Karpas-422 (cell line): ENCODE results near the gene GPS1. TPM values are rescaled to one million over a fixed set of nuclear protein-coding genes. Genes with fewer than 3 reads are reported as not detected.
A peak's percentile ranks its signal among the peaks of the same experiment; 100 is the strongest.

Experiments
- DNase-seq: peaks from one replicate; pipeline ENCODE4 v3.0.0-alpha.2; 2015
- H2AFZ ChIP-seq: fragments of 200-600 bp; sonication (generic); 2 replicates; pipeline ENCODE4 v1.6.1; 2014; ENCODE audit warnings: antibody characterized with exemption, low read length, mixed read lengths
- H3K27ac ChIP-seq: fragments of 200-600 bp; sonication (generic); 2 replicates; pipeline ENCODE4 v1.5.1; 2014; ENCODE audit warnings: mild to moderate bottlenecking, low read length, moderate library complexity
- H3K27me3 ChIP-seq: fragments of 200-600 bp; sonication (generic); 2 replicates; pipeline ENCODE4 v1.6.1; 2014; ENCODE audit warnings: low read length, mixed read lengths
- H3K36me3 ChIP-seq: fragments of 200-600 bp; sonication (generic); 2 replicates; pipeline ENCODE4 v1.6.1; 2014; ENCODE audit warnings: low read length, mixed read lengths; ENCODE audit not compliant: insufficient read depth
- H3K4me1 ChIP-seq: fragments of 200-600 bp; sonication (generic); 2 replicates; pipeline ENCODE4 v1.6.1; 2014; ENCODE audit warnings: mild to moderate bottlenecking, low read length, mixed read lengths
- H3K4me2 ChIP-seq: fragments of 200-600 bp; sonication (generic); 2 replicates; pipeline ENCODE4 v1.6.1; 2014; ENCODE audit warnings: low read length, low read depth, mild to moderate bottlenecking; ENCODE audit not compliant: poor library complexity, severe bottlenecking
- H3K4me3 ChIP-seq: fragments of 200-600 bp; sonication (generic); 2 replicates; pipeline ENCODE4 v1.5.1; 2014; ENCODE audit warnings: mild to moderate bottlenecking, antibody characterized with exemption, low read length, mixed read lengths
- H3K79me2 ChIP-seq: fragments of 200-600 bp; sonication (generic); 2 replicates; pipeline ENCODE4 v1.6.1; 2014; ENCODE audit warnings: mild to moderate bottlenecking, low read length, mixed read lengths
- H3K9ac ChIP-seq: fragments of 200-600 bp; sonication (generic); 2 replicates; pipeline ENCODE4 v1.6.0; 2014; ENCODE audit warnings: low read length
- H3K9me2 ChIP-seq: fragments of 200-600 bp; sonication (generic), shearing (Covaris generic); replicated peaks from 2 replicates; pipeline ENCODE4 v1.6.0; 2014; ENCODE audit warnings: mild to moderate bottlenecking, low read length, moderate library complexity; ENCODE audit not compliant: insufficient read depth
- H3K9me3 ChIP-seq: fragments of 300-700, 200-600 bp; sonication (generic); 2 replicates; pipeline ENCODE4 v1.6.1; 2014; ENCODE audit warnings: low read length, mixed read lengths
- H4K20me1 ChIP-seq: fragments of 200-600 bp; sonication (generic); 2 replicates; pipeline ENCODE4 v1.6.1; 2014; ENCODE audit warnings: mild to moderate bottlenecking, antibody characterized with exemption, low read length, low read depth; ENCODE audit not compliant: insufficient read depth
- total RNA-seq: library from RNA; depleted of rRNA; stranded (reverse); fragments of >200 nt; shearing (Covaris generic); gene quantifications from 2 replicates; pipeline ENCODE4 v1.2.3, GENCODE V29; 2014; ENCODE audit warnings: low replicate concordance

GPS1 gene
- total RNA-seq, 1 experiment from 2014 or later = 57.1 TPM

DNA sequence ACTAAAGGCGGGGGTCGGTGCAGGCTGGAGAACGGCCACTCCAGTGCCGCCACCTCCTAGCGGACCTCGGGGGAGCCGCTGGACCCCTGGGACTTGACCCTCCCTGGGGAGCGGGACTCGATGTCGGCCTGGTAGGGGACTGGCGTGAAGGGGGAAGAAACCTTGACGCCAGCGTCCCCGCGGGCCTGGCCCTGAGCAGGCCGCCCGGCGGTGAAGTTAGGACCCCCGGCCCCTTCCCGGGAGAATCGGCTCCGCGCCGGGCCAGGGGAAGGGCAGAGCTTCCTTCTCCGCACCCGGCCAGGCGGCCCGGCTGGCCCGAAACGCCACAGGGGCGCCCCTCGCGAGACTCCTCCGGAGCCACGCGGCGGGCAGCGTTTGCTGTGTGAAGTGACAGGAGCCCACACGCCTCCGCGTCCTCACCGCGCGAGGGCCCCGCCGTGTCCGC is 13.5 kb downstream of the GPS1 start:
- H3K27me3 ChIP-seq = no peaks in the 10 kb centered on the region
- no peaks in the 10 kb centered on the region for H3K36me3 ChIP-seq
- H3K4me3 ChIP-seq = peak overlapping the region; percentile 90
- peaks cover 20% of the 10 kb centered on the region for H3K4me1 ChIP-seq
- peak; percentile 63 for DNase-seq
- H3K9me3 ChIP-seq = no peaks in the 10 kb centered on the region
- peaks cover 12% of the 10 kb centered on the region; the same call in 1 of the 2 replicates for H4K20me1 ChIP-seq
- peak overlapping the region; percentile 61; the same call in 1 of the 2 replicates for H3K27ac ChIP-seq
- H3K9ac ChIP-seq = peak overlapping the region; percentile 99
- H3K9me2 ChIP-seq = no peaks in the 10 kb centered on the region
- peaks cover 29% of the 10 kb centered on the region for H3K79me2 ChIP-seq
- H2AFZ ChIP-seq = no peak overlapping the region
- H3K4me2 ChIP-seq = peak overlapping the region; percentile 94

DNA sequence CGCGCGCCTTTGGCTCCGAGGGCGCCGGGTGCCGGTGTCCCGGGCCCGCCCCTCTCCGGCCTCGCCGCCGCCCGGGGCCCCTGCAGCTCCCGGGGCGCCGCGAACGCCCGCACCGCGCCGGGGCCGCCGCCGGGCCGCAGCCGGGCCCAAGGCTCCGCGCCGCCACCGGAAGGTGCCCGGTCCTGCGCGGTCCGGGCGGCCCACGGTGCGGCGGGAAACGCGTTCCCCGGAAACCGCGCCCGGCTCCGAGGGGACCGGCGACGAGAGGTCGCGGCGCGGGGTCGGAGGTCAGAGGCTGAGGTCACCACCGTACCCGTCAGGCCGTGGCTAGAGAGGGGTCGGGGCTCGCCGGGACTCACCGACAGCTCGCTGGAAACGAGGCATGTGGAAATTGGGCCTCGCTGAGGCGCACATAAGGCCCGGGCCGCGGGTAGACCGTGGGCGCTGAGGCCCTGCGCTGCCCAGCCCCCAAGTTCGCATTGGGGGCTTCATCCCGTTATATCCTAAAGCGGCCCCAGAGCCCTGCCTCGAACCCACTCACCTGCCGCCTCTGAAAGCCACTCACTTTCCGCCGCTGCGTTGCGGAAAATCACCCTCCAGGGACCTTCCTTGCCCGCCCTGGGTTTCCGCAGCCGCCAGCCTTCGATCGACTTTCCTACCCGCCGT is 14.1 kb downstream of the GPS1 start, which contains the start of gene DUS1L:
TSS of gene DUS1L (minus strand) at position 167 of the 666 bp plus-strand sequence. CDS start 745 bp downstream, outside the sequence.
- Histone ChIP-seq H3K4me2 (peak within 1 kb of the TSS; percentile 94), H3K36me3 (no peaks in the 10 kb centered on the region), H3K4me1 (peaks cover 20% of the 10 kb centered on the region), H3K9me3 (no peaks in the 10 kb centered on the region), H3K9ac (peak within 1 kb of the TSS; percentile 99), H3K79me2 (peaks cover 29% of the 10 kb centered on the region), H3K4me3 (peak within 1 kb of the TSS; percentile 90), H3K27ac (peak within 1 kb of the TSS; percentile 61; the same call in 1 of the 2 replicates), H3K9me2 (no peaks in the 10 kb centered on the region), H4K20me1 (peaks cover 12% of the 10 kb centered on the region; the same call in 1 of the 2 replicates), H2AFZ (peak within 1 kb of the TSS; percentile 32; the same call in 1 of the 2 replicates), H3K27me3 (no peaks in the 10 kb centered on the region)
- DNase-seq = peak; percentile 88

DNA sequence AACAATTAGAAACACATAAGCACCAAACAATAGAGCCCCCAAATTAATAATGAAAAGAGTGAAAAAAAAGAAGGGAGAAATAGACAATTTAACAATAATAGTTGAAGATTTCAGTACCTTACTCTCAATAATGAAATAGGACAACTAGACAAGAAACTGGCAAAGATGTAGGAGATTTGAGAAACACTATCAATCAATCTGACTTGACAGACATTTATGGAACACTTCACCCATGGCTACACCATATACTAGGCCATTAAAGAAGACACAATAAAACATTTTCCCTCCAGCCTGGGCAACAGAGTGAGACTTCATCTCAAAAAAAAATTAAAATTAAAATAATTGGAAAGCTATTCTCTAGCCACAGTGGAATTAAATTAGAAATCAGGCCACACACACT is 18.9 kb downstream of the GPS1 start:
- Histone ChIP-seq H3K9me2 (no peaks in the 10 kb centered on the region), H3K27ac (no peak overlapping the region), H3K9me3 (no peaks in the 10 kb centered on the region), H3K4me2 (no peak overlapping the region), H3K79me2 (peaks cover 6% of the 10 kb centered on the region; the same call in 1 of the 2 replicates), H3K4me1 (peaks cover 8% of the 10 kb centered on the region), H3K9ac (no peak overlapping the region), H3K36me3 (no peaks in the 10 kb centered on the region), H2AFZ (no peak overlapping the region), H4K20me1 (0 out of 2 replicates have a peak, but pooled peaks cover 1% of the 10 kb centered on the region), H3K27me3 (no peaks in the 10 kb centered on the region), H3K4me3 (no peak overlapping the region)
- DNase-seq = no peak

DNA sequence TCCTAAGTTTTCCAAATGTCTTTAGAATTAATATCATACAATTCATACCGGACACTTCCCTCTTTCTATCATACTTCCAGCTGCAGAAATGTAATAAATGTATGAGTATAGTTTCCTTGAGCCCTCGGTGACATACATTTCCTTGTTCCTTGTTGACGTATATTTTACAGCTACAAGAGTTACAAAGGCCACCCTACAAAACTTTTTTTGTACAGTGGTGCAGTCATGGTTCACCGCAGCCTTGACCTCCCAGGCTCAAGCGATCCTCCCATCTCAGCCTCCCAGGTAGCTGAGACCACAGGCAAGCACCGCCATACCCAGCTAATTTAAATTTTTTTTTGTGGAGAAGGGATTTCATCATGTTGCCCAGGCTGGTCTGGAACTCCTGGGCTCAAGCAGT is 21.1 kb downstream of the GPS1 start:
- Histone ChIP-seq H3K27me3 (no peaks in the 10 kb centered on the region), H2AFZ (no peak overlapping the region), H3K9me2 (no peaks in the 10 kb centered on the region), H3K9ac (no peak overlapping the region), H4K20me1 (0 out of 2 replicates have a peak, but pooled peaks cover 7% of the 10 kb centered on the region), H3K4me1 (peaks cover 6% of the 10 kb centered on the region; the same call in 1 of the 2 replicates), H3K36me3 (no peaks in the 10 kb centered on the region), H3K4me3 (no peak overlapping the region), H3K79me2 (no peaks in the 10 kb centered on the region), H3K4me2 (no peak overlapping the region), H3K9me3 (no peaks in the 10 kb centered on the region), H3K27ac (no peak overlapping the region)
- DNase-seq = no peak

DNA sequence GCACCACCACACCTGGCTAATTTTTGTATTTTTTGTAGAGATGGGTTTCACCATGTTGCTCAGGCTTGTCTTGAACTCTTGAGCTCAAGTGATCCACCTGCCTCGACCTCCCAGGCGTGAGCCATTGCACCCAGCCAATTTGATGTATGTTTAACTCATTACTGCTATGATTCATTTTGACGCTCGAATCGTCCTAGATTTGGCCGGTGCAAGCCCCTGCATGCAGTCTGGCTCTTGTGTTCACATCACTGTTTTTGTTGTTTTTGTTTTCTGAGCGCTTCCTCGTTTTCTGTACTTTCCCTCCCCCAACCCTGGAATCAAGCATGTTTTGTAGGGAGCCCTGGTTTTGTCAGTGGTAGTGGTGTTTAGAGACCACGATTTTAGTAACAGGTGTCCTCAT is 21.7 kb downstream of the GPS1 start:
- no peaks in the 10 kb centered on the region for H3K27me3 ChIP-seq
- no peaks in the 10 kb centered on the region for H3K79me2 ChIP-seq
- no peak overlapping the region for H3K4me3 ChIP-seq
- no peaks in the 10 kb centered on the region; the same call in 1 of the 2 replicates for H3K36me3 ChIP-seq
- H3K4me1 ChIP-seq = peaks cover 6% of the 10 kb centered on the region; the same call in 1 of the 2 replicates
- H3K4me2 ChIP-seq = no peak overlapping the region
- no peaks in the 10 kb centered on the region for H3K9me3 ChIP-seq
- H4K20me1 ChIP-seq = 0 out of 2 replicates have a peak, but pooled peaks cover 13% of the 10 kb centered on the region
- no peak overlapping the region for H3K9ac ChIP-seq
- no peak for DNase-seq
- no peak overlapping the region for H3K27ac ChIP-seq
- H2AFZ ChIP-seq = no peak overlapping the region
- H3K9me2 ChIP-seq = no peaks in the 10 kb centered on the region

DNA sequence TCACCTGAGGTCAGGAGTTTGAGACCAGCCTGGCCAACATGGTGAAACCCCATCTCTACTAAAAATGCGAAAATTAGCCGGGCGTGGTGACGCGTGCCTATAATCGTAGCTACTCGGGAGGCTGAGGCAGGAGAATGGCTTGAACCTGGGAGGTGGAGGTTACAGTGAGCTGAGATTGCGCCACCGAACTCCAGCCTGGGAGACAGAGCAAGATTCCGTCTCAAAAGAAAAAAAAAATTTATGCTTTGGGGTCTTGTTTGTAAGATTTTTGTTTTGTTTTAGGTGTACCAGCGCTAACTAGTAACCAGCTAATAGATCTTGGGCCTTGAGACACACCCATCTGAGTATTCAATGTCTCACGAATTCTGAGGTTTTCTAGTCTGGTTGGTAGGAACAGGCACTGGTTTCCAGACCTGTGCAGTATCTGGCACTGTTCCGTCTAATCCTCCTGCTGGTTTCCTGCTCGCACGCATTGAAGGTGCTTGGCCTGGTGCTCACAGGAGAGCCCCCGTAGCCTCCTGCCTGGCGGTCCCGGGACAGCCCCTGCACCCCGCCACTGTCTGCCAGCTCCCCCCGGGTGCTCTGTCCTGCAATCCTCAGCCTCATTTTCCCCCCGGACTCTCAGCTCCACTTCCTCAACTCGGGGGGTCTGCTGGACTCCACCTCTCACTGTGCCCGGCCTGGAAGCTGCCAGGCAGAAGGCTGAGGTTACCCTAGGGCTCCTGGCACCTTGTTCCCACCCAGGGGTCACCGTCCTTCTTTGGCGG is 24.5 kb downstream of the GPS1 start:
- Histone ChIP-seq H2AFZ (no peak overlapping the region), H4K20me1 (peaks cover 19% of the 10 kb centered on the region; the same call in 1 of the 2 replicates), H3K4me3 (no peak overlapping the region), H3K4me1 (peaks cover 6% of the 10 kb centered on the region; the same call in 1 of the 2 replicates), H3K27me3 (no peaks in the 10 kb centered on the region), H3K79me2 (no peaks in the 10 kb centered on the region), H3K36me3 (no peaks in the 10 kb centered on the region; the same call in 1 of the 2 replicates), H3K9me3 (no peaks in the 10 kb centered on the region), H3K9ac (no peak overlapping the region), H3K4me2 (no peak overlapping the region), H3K9me2 (no peaks in the 10 kb centered on the region), H3K27ac (no peak overlapping the region)
- peak; percentile 54 for DNase-seq

DNA sequence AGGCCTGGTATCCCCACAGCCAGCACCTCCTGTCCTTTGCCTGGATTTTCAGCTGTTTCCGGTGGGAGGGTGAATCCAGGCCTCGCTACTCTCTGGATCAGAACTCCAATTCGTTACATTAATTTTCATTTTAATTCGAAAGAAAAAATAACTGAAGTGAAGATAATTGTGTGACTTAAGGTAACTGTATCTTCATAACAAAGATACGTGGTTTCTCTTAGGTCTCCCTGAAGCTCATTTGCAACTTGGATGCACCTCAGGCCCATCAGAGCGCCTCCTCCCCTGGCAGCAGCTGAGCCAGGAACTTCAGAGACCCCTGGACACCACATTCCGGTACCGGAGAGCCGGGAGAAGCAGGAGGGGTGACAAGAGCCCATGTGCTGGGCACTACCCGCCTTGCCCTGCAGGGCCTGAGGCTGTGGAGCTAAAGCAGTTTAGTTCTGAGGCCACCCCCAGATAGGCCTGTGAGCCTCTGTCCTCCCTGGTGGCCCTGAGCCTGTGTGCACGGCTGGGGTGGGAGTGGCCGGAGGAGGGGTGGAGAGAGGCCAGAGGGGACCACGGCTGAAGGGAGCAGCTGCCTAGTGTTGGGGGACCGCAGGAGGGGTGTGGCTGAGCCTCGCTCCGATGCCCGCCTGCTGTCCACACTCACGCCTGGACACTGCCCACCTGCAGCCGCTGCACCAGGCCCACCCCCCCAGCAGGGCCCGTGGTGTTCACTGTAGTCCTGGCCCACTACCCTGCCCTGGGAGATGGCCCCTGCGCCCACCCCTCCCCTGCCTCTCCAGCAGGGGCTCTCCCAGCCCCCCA is 25.3 kb downstream of the GPS1 start:
- H3K79me2 ChIP-seq = no peaks in the 10 kb centered on the region

More for the DNA sequence above, 25.3 kb downstream of the GPS1 start:
- H3K9me3 ChIP-seq = no peaks in the 10 kb centered on the region
- no peak overlapping the region for H3K4me2 ChIP-seq
- no peak overlapping the region for H3K27ac ChIP-seq
- H3K4me1 ChIP-seq = peaks cover 6% of the 10 kb centered on the region; the same call in 1 of the 2 replicates
- H3K9me2 ChIP-seq = no peaks in the 10 kb centered on the region
- no peaks in the 10 kb centered on the region for H3K27me3 ChIP-seq
- DNase-seq = no peak
- H3K9ac ChIP-seq = no peak overlapping the region
- H4K20me1 ChIP-seq = peaks cover 19% of the 10 kb centered on the region; the same call in 1 of the 2 replicates
- no peak overlapping the region for H2AFZ ChIP-seq
- H3K4me3 ChIP-seq = no peak overlapping the region
- H3K36me3 ChIP-seq = no peaks in the 10 kb centered on the region; the same call in 1 of the 2 replicates
